ENCODE data around the gene TGM4. TPM values are rescaled to one million over a fixed set of nuclear protein-coding genes. Genes with fewer than 3 reads are reported as not detected.

Gene TGM4
- total and polyA plus RNA-seq, 2 donors (not counting 1 experiment from before 2014, with no cell fraction given) = not detected

DNA sequence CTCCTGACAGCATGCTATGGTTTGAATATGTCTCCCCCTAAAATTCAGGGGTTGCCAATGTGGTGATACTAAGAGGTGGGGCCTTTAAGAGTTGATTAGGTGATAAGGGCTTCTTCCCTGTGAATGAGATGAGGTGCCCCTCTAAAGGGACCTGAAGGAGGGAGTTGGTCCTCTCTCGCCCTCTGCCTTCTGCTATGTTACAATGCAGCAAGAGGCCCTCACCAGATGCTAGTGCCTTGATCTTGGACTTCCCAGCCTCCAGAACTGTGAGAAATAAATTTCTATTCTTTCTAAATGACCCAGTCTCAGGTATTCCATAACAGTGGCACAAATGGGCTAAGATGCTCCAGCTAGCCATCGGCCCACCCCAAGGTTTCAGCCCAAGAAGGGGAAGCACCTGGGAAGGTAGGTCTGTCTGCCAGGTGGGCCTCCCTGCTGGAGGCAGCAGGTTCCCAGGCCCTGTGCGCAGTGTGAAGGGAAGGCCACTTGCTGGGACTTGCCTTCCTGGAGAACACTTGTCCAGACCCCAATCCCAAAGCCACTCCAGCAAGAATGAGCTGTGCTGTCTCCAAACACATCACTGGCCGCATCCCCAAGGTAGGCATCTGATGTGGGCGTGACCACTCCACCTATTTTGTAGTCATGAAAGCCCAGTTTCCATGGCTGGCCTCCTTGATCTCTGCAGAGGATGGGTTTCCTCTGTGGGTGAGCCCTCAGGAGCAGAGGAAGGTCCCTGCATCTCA lies 9.0 kb downstream of the TGM4 start:
- peaks cover 22% of the 10 kb centered on the region for H3K27me3 Mint-ChIP-seq
- no peak overlapping the region for H3K4me3 Mint-ChIP-seq
- H3K27me3 ChIP-seq (replicated peaks in 1 of 4; ENCODE audit: control extremely low read depth in 1 of 4, control insufficient read depth in 3 of 4, insufficient read depth in 4 of 4, low read length in 3 of 4) = peaks cover 0 to 12% (median 3%) of the 10 kb centered on the region in 4 experiments
- H3K9ac ChIP-seq (ENCODE audit: low read length) = no peak overlapping the region
- peaks cover 0 to 7% (median 0%) of the 10 kb centered on the region in 3 donors for H3K9me3 ChIP-seq (ENCODE audit: control extremely low read depth in 1 of 3, control insufficient read depth in 2 of 3, insufficient read depth in 1 of 3, low read length in 2 of 3)
- intact Hi-C loops (cut with micrococcal nuclease) = no loop called here
- H4K20me1 ChIP-seq (ENCODE audit: control insufficient read depth, insufficient read depth, low read length, poor library complexity, severe bottlenecking) = no peaks in the 10 kb centered on the region
- no peaks in the 10 kb centered on the region for H3K36me3 ChIP-seq (replicated peaks in 1 of 2; ENCODE audit: control extremely low read depth in 1 of 2, control insufficient read depth in 1 of 2, extremely low read depth in 1 of 2, insufficient read depth in 2 of 2, low read length in 1 of 2)
- H3K27ac ChIP-seq (ENCODE audit: low read length in 2 of 2) = no peak overlapping the region
- H3K9me3 Mint-ChIP-seq (ENCODE audit: insufficient read depth) = no peaks in the 10 kb centered on the region
- TF ChIP-seq, protein P1, sequence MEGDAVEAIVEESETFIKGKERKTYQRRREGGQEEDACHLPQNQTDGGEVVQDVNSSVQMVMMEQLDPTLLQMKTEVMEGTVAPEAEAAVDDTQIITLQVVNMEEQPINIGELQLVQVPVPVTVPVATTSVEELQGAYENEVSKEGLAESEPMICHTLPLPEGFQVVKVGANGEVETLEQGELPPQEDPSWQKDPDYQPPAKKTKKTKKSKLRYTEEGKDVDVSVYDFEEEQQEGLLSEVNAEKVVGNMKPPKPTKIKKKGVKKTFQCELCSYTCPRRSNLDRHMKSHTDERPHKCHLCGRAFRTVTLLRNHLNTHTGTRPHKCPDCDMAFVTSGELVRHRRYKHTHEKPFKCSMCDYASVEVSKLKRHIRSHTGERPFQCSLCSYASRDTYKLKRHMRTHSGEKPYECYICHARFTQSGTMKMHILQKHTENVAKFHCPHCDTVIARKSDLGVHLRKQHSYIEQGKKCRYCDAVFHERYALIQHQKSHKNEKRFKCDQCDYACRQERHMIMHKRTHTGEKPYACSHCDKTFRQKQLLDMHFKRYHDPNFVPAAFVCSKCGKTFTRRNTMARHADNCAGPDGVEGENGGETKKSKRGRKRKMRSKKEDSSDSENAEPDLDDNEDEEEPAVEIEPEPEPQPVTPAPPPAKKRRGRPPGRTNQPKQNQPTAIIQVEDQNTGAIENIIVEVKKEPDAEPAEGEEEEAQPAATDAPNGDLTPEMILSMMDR (IDR thresholded peaks at IDR 0.05) = no peak
- no peak for TF ChIP-seq EZH2 (IDR thresholded peaks at IDR 0.05; ENCODE audit: borderline replicate concordance, insufficient read depth, low read depth, low read length, poor library complexity, severe bottlenecking)
- no peak overlapping the region for H3K27ac Mint-ChIP-seq
- no peak overlapping the region for H2AFZ ChIP-seq (ENCODE audit: insufficient read depth, low read depth, low read length, poor library complexity, severe bottlenecking)
- no peaks in the 10 kb centered on the region for H3K4me1 ChIP-seq (ENCODE audit: control insufficient read depth in 2 of 2, insufficient read depth in 2 of 2, low read length in 2 of 2)
- no peak overlapping the region for H3K4me3 ChIP-seq (ENCODE audit: control extremely low read depth in 1 of 5, extremely low read depth in 1 of 5, insufficient read depth in 1 of 5, low read depth in 2 of 5, low read length in 4 of 5)
- DNase-seq (no peak), ATAC-seq (ENCODE audit: low read depth) (no peak)
- no peaks in the 10 kb centered on the region for H3K79me2 ChIP-seq (ENCODE audit: control insufficient read depth, insufficient read depth, low read length)
- H3K4me2 ChIP-seq (replicated peaks; ENCODE audit: low read depth, low read length, poor library complexity, severe bottlenecking) = no peak overlapping the region
- ChIA-PET CTCF (no interaction called here), POLR2A (no interaction called here)
- no peaks in the 10 kb centered on the region for H3K4me1 Mint-ChIP-seq
- 94% methylated on average over 4 of the region's 5 CpGs for WGBS (ENCODE audit: insufficient coverage)

DNA sequence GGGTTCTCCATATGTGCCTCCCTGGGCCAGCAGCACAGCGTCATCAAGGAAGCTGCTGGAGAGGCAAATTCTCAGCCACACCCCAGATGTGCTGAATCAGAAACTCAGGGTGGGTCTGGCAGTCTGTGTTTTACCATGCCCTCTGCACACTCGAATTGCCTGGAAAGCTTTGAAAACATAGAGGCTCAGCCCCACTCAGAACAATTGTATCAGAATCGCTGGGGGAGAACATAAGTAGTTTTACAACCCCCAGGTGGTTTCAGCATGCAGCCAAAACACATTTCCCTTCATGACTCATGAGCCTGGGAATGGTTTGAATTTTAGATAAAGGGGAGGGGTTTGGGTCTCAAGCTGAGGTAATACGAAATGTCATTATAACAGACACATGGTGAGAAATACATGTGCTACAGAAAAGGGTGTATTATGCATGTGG lies 9.6 kb downstream of the TGM4 start:
- DNase-seq (no peak), ATAC-seq (ENCODE audit: low read depth) (no peak)
- H3K4me3 ChIP-seq (ENCODE audit: control extremely low read depth in 1 of 5, extremely low read depth in 1 of 5, insufficient read depth in 1 of 5, low read depth in 2 of 5, low read length in 4 of 5) = no peak overlapping the region
- peaks cover 0 to 7% (median 0%) of the 10 kb centered on the region in 3 donors for H3K9me3 ChIP-seq (ENCODE audit: control extremely low read depth in 1 of 3, control insufficient read depth in 2 of 3, insufficient read depth in 1 of 3, low read length in 2 of 3)
- no peaks in the 10 kb centered on the region for H3K4me1 Mint-ChIP-seq
- H3K27ac Mint-ChIP-seq = no peak overlapping the region
- H3K4me2 ChIP-seq (replicated peaks; ENCODE audit: low read depth, low read length, poor library complexity, severe bottlenecking) = no peak overlapping the region
- H3K27ac ChIP-seq (ENCODE audit: low read length in 2 of 2) = no peak overlapping the region
- POLR2A ChIA-PET = no interaction called here
- 66% methylated on average over 2 of the region's 4 CpGs for WGBS (ENCODE audit: insufficient coverage)
- intact Hi-C loops (cut with micrococcal nuclease) = no loop called here
- peaks cover 0 to 12% (median 3%) of the 10 kb centered on the region in 4 experiments for H3K27me3 ChIP-seq (replicated peaks in 1 of 4; ENCODE audit: control extremely low read depth in 1 of 4, control insufficient read depth in 3 of 4, insufficient read depth in 4 of 4, low read length in 3 of 4)
- H3K79me2 ChIP-seq (ENCODE audit: control insufficient read depth, insufficient read depth, low read length) = no peaks in the 10 kb centered on the region
- TF ChIP-seq, protein P1 (IDR thresholded peaks at IDR 0.05) = no peak
- no peak for TF ChIP-seq EZH2 (IDR thresholded peaks at IDR 0.05; ENCODE audit: borderline replicate concordance, insufficient read depth, low read depth, low read length, poor library complexity, severe bottlenecking)
- H2AFZ ChIP-seq (ENCODE audit: insufficient read depth, low read depth, low read length, poor library complexity, severe bottlenecking) = no peak overlapping the region
- H3K36me3 ChIP-seq (replicated peaks in 1 of 2; ENCODE audit: control extremely low read depth in 1 of 2, control insufficient read depth in 1 of 2, extremely low read depth in 1 of 2, insufficient read depth in 2 of 2, low read length in 1 of 2) = no peaks in the 10 kb centered on the region
- no peaks in the 10 kb centered on the region for H3K4me1 ChIP-seq (ENCODE audit: control insufficient read depth in 2 of 2, insufficient read depth in 2 of 2, low read length in 2 of 2)
- no peaks in the 10 kb centered on the region for H4K20me1 ChIP-seq (ENCODE audit: control insufficient read depth, insufficient read depth, low read length, poor library complexity, severe bottlenecking)
- H3K9ac ChIP-seq (ENCODE audit: low read length) = no peak overlapping the region
- CTCF ChIA-PET = no interaction called here
- no peaks in the 10 kb centered on the region for H3K9me3 Mint-ChIP-seq (ENCODE audit: insufficient read depth)
- no peak overlapping the region for H3K4me3 Mint-ChIP-seq
- peaks cover 22% of the 10 kb centered on the region for H3K27me3 Mint-ChIP-seq
